Fibroblast of mammary gland (primary cell): ENCODE measurements around the gene ZNF534.
"Not testable (repeated sequence)": the region's sequence is repeated elsewhere in the genome, so short reads cannot be mapped to it uniquely, and the experiment has no call there.

ENCODE experiments used
- DNase-seq: peaks from one replicate; pipeline ENCODE4 v3.0.0-alpha.2; 2010; ENCODE audit warnings: low read depth
- H3K4me3 ChIP-seq: 2 replicates; pipeline ENCODE4 v1.5.1; 2011; ENCODE audit warnings: low read depth, mild to moderate bottlenecking, low read length, moderate library complexity; ENCODE audit not compliant: control insufficient read depth
- TF ChIP-seq, protein P1 (sequence below): conservative IDR thresholded peaks from 2 replicates; pipeline ENCODE4 v1.5.1; 2011; ENCODE audit warnings: low read depth, low read length, inconsistent platforms; ENCODE audit not compliant: control insufficient read depth, insufficient read depth

Gene ZNF534

DNA sequence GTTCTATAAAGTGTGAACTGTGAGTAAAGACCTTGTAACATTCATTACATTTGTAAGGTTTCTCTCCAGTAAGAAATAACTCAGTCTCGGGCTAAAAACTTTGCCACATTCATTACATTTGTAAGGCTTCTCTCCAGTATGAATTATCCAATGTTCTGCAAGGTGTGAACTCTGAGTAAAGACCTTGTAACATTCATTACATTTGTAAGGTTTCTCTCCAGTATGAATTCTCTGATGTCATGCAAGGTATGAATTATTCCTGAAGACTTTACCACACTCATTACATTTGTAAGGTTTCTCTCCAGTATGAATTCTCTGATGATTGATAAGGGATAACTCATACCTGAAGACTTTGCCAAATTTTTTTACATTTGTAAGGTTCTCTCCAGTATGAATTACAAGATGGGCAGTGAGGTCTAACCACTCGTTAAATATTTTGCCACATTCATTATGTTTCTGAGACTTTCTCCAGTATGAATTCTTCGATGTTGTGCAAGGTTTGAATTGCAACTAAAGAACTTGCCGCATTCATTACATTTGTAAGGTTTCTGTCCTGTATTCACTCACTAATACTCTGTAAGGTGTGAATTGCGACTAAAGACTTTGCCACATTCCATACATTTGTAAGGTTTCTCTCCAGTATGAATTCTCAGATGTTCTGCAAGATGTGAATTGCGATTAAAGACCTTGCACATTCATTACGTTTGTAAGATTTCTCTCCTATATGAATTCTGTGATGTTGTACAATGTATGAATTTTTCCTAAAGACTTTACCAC is 45.6 kb downstream of the ZNF534 start:
- TF ChIP-seq, protein P1, sequence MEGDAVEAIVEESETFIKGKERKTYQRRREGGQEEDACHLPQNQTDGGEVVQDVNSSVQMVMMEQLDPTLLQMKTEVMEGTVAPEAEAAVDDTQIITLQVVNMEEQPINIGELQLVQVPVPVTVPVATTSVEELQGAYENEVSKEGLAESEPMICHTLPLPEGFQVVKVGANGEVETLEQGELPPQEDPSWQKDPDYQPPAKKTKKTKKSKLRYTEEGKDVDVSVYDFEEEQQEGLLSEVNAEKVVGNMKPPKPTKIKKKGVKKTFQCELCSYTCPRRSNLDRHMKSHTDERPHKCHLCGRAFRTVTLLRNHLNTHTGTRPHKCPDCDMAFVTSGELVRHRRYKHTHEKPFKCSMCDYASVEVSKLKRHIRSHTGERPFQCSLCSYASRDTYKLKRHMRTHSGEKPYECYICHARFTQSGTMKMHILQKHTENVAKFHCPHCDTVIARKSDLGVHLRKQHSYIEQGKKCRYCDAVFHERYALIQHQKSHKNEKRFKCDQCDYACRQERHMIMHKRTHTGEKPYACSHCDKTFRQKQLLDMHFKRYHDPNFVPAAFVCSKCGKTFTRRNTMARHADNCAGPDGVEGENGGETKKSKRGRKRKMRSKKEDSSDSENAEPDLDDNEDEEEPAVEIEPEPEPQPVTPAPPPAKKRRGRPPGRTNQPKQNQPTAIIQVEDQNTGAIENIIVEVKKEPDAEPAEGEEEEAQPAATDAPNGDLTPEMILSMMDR, result no peak
- no peak overlapping the region for H3K4me3 ChIP-seq
- DNase-seq, result no peak

DNA sequence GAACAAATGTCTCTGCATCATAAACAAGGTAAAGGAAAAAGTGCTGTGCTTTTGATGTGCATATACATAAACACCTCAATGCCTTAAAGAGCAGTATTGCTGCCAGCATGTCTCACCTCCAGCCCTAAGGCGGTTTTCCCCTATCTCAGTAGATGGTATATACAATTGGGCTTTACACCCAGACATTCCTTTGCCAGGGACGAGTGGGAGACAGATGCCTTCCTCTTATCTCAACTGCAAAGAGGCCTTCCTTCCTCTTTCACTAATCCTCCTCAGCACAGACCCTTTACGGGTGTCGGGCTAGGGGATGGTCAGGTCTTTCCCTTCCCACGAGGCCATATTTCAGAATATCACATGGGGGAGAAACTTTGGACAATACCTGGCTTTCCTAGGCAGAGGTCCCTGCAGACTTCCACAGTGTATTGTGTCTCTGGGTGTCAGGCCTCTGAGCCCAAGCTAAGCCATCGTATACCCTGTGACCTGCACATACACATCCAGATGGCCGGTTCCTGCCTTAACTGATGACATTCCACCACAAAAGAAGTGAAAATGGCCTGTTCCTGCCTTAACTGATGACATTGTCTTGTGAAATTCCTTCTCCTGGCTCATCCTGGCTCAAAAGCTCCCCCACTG is 55.3 kb downstream of the ZNF534 start:
- DNase-seq, H3K4me3 ChIP-seq: not testable (repeated sequence)

DNA sequence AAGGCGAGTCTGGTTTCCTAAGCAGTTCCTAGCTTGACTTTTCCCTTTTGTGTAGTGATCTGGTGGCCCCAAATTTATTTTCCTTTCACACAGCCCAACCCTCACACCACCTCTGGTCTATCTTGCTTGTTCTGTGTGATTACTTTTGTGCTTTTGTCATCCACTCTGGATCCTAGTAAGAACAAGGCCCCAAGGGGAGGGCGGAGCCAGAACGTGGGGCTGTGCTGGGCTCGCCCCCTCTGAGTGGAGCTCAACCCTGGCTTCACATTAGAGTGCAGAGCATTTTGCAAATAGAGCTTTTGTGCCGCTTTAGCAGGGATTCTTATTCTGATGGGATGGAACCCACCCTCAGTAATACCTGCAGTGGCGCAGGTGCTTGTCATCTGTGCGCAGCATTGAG is 56.1 kb downstream of the ZNF534 start:
- not testable (repeated sequence) for DNase-seq, H3K4me3 ChIP-seq

DNA sequence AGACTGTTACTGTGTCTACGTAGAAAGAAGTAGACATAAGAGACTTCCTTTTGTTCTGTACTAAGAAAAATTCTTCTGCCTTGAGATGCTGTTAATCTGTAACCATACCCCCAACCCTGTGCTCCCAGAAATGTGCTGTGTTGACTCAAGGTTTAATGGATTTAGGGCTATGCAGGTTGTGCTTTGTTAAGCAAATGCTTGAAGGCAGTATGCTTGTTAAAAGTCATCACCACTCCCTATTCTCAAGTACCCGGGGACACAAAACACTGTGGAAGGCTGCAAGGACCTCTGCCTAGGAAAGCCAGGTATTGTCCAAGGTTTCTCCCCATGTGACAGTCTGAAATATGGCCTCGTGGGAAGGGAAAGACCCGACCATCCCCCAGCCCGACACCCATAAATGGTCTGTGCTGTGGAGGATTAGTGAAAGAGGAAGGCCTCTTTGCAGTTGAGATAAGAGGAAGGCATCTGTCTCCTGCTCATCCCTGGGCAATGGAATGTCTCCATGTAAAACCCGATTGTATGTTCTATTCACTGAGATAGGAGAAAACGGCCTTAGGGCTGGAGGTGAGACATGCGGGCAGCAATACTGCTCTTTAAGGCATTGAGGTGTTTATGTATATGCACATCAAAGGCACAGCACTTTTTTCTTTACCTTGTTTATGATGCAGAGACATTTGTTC is 56.8 kb downstream of the ZNF534 start:
- DNase-seq, H3K4me3 ChIP-seq: not testable (repeated sequence)

DNA sequence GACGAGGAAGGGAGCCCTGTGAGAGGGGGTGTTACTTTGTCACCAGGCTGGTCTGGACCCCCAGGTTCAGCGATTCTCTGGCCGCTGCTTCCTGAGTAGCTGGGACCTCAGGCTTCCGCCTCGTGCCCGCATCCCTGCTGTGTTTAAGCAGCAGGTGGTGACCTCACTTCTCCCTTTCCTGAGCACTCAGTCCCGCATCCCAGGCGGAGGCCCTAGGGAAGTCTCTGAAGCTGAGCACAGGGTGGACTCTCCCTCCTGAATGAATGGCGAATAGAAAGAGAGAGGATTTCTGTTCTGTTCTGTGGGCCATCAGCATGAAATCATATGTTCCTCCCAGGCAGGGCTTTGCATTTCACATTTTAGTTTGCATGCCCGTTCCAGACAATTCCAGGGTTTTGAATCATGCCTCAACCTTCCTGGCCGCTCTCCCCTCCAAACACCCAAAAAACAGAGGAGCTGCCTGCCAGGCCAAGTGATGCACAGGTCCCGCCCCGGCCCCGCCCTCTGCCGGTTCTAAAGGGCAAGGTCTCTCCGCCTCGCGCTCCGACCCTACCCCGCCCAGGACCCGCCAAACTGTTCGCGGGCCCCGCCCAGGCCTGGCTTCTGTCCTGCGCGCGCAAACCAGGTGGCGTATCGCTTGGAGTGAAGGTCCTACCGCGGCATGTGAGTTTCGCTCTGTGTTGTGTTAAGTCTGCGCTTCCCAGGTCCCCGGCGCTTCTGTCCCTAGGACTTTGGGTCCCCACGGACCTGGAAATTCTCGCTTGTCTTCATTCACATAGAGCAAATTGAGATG is 63.4 kb downstream of the ZNF534 start:
- TF ChIP-seq, protein P1, result no peak
- H3K4me3 ChIP-seq, result no peak overlapping the region
- DNase-seq, result no peak

DNA sequence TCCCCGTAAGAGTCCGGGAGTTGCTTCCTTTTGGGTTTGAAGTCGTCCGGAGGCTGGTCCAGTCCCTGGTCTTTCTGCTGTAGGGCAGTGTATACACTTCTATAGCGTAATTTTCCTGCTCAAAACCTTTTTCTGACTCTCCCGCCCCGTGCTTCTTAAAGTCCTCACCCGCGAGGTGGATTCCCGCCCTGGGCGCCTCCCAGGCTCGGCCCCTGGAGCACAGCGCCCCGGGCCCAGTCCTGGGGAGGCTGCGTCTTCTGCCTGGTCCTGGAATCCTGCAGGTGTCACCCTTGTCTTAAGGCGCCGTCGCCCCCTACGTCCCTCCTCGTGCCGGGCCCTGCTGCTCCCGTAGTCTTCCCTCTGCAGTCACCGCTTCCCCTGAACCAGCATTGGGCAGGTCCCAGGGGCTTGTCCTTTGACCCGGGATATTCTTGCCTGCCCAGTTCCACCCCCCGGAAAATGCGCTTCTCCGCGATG is 64.1 kb downstream of the ZNF534 start:
- DNase-seq, result no peak
- H3K4me3 ChIP-seq, result no peak overlapping the region
- TF ChIP-seq, protein P1, result no peak

DNA sequence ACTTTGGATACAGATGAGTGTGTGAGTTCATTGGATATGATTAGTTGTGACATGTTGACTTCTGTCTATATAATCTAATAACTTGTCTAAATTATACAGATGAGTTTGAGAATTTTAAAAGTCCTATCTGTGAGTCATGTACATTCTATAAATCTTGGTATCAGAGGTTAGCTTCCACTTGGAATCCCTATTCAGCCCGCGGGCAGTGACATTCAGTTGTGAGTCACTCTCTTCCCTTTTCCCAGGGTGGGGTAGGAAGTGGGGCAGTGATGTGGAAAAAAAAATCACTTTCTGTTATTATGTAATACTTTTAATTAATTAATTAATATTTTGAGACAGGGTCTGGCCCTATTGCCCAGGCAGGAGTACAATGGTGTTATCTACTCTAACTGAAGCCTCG is 65.6 kb downstream of the ZNF534 start:
- TF ChIP-seq, protein P1, result no peak
- no peak for DNase-seq
- H3K4me3 ChIP-seq, result no peak overlapping the region

DNA sequence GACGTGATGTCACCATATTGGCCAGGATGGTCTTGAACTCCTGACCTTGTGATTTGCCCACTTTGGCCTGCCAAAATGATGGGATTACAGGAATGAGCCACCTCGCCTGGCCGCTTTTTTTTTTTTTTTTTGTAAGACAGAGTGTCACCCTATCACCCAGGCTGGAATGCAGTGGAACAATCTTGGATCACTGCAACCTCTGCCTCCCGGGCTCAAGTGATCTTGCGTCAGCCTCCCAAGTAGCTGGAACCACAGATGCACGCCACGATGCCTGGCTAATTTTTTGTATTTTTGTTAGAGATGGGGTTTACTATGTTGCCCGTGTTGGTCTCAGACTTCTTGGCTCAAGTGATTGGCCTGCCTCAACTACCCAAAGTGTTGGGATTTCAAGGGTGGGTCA is 69.6 kb downstream of the ZNF534 start:
- no peak for DNase-seq
- TF ChIP-seq, protein P1, result no peak
- no peak overlapping the region for H3K4me3 ChIP-seq

DNA sequence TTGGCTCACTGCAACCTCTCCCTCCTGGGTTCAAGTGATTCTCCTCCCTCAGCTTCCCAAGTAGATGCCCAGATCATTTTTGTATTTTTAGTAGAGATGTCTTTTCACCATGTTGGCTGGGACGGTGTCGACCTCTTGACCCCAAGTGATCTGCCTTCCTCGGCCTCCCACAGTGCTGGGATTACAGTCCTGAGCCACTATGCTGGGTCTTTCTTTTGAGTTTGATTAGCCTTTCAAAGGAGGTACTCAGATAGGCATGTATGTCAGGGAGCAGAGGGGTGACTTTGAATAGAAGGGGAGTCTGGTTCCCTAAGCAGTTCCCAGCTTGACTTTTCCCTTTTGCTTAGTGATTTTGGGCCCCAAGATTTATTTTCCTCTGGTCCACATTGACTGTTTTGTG is 71.5 kb downstream of the ZNF534 start:
- DNase-seq, H3K4me3 ChIP-seq: not testable (repeated sequence)

DNA sequence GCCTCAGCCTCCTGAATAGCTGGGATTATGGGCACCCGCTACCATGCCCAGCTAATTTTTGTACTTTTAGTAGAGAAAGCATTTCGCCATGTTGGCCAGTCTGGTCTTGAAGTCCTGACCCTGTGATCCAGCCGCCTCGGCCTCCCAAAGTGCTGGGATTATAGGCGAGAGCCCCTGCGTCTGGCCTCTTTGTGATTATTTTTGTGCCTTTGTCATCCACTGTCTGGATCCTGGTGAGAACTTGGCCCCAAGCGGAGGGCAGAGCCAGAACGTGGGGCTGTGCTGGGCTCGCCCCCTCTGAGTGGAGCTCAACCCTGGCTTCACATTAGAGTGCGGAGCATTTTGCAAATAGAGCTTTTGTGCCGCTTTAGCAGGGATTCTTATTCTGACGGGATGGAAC is 72.0 kb downstream of the ZNF534 start:
- DNase-seq, H3K4me3 ChIP-seq: not testable (repeated sequence)
